ENCODE data around the gene PSMB10.

DNA sequence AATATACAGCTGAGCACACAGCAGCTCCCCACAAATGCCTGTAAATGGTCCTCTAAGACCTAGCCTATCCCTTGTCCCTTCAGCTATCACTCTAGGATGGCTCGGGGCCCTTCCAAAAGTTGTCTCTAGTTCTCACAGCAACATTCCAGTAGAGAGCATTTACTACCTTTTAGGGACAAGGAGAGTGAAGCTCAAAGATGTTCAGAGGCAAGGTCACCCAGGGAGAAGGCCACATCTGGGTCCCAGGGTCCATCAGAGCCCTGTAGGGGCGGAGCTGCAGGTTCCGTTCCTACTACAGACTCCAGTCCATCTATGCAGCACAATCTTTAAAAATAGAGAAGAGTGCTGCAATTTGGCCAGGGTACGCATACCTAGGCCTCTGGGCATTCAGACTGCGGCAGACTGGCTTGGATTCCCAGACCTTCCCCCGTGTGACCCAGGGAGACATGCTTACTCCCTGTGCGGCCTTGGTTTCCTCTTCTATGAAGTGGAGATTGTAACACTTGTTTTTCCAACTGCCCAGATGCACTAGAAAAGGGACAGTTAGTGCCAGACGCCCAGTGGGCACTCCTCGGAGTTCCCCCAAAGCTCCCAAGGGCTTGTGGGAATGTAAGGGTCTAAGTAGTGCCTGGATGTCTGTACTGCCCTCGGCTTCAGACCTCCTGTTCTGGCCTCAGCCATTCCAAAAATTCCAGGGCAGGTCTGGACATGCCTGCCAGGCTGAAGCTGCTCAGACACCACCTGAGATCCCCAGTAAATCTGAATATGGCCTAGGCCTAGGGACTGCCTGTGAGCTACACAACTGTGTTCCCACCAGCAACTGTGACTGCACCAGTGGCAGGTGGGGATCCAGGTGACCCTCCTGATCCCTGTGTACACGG, 29.3 kb upstream of the PSMB10 start:
- no peak for TF ChIP-seq CTCF (IDR thresholded peaks at IDR 0.05)
- TF ChIP-seq EZH2 (IDR thresholded peaks at IDR 0.05): no peak
- TF ChIP-seq EZH2phosphoT487 (IDR thresholded peaks at IDR 0.05): no peak
